Stimulated activated naive CD8-positive, alpha-beta T cell treated with anti-CD3 and anti-CD28 coated beads, Interleukin-15, Interleukin-2, amounts not matched to agents 100 ng/mL and 50 ng/mL, for 24 hours (primary cell): ENCODE measurements around the gene INHBE.

Experiments
- H3K27ac Mint-ChIP-seq: one replicate; pipeline ENCODE4 v1.8.0; 2021; ENCODE audit warnings: mild to moderate bottlenecking, mixed read lengths
- H3K27me3 Mint-ChIP-seq: one replicate; pipeline ENCODE4 v1.8.0; 2021; ENCODE audit warnings: mixed read lengths
- H3K36me3 Mint-ChIP-seq: one replicate; pipeline ENCODE4 v1.8.0; 2021; ENCODE audit warnings: low read depth, mixed read lengths
- H3K4me1 Mint-ChIP-seq: one replicate; pipeline ENCODE4 v1.8.0; 2021; ENCODE audit warnings: low read depth, mixed read lengths
- H3K4me3 Mint-ChIP-seq: one replicate; pipeline ENCODE4 v1.8.0; 2021; ENCODE audit warnings: mild to moderate bottlenecking, mixed read lengths
- H3K9me3 Mint-ChIP-seq: one replicate; pipeline ENCODE4 v1.8.0; 2021; ENCODE audit warnings: mixed read lengths

INHBE gene

DNA sequence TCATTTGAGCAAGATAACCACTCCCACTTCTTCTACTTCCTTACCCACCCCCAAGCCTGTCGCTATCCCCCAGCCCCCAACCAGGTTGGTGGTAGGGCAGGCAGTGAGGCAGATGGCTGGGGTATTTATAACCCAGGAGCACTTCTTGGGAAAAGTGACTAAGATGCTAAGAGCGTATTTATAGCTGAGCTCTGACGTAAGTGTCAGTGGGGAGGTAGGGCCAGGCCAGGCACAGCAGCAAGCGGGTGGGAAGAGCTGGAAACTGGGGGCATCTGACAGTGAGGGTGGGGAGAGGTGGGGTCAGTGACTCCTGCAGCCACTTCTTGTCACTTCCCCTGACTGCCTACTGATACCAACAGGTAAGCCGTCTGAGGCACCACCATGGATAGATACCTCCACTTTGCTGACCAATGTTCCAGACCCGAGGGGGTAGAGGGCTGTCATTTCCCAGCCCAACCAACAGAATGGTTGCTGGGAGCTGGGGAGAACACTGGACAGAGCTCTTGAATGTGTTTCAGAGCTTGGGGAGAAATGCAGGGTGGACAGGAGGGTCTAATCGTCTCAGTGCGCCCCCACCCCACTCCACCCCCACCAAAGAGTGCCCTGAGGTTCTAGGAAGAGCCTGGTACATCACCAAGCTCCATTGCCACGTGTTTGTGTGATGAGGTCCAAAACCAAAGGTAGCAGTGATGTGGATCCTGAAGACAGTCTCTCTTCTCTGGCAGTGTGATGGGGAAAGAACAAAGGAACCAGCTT is 2.7 kb upstream of the INHBE start:
- H3K9me3 Mint-ChIP-seq = no peaks in the 10 kb centered on the region
- H3K27me3 Mint-ChIP-seq = no peaks in the 10 kb centered on the region
- H3K4me1 Mint-ChIP-seq = peaks cover 35% of the 10 kb centered on the region
- H3K36me3 Mint-ChIP-seq = no peaks in the 10 kb centered on the region
- H3K4me3 Mint-ChIP-seq = peak overlapping the region; percentile 28
- peak overlapping the region; percentile 79 for H3K27ac Mint-ChIP-seq

DNA sequence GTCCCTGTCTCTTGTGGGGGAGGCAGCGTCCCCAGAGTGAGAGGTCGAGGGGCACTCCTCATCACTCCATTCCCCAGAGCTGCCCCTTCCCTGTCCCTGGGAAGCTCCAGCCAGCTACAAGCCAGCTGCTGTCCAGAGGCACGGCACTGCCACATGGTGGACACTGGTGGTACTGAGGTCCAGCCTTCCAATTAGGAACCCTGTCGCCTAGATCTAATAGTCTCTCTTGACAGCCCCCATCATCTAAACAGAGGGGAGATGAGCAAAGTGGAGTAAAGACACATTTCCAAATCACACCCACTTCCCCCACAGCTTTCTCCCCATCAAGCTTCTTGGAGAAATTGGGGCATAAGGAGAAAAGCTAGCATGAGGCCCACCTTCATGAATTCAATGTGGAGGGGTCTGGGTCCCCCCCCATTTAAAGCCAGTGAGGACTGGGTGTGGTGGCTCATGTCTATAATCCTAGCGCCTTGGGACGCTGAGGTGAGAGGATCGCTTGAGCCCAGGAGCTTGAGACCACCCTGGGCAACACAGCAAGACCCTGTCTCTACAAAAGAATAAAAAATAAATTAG is 2.1 kb upstream of the INHBE start:
- H3K4me1 Mint-ChIP-seq = peaks cover 41% of the 10 kb centered on the region
- no peaks in the 10 kb centered on the region for H3K9me3 Mint-ChIP-seq
- H3K4me3 Mint-ChIP-seq = peak overlapping the region; percentile 28
- H3K27me3 Mint-ChIP-seq = no peaks in the 10 kb centered on the region
- H3K27ac Mint-ChIP-seq = peak overlapping the region; percentile 79
- H3K36me3 Mint-ChIP-seq = no peaks in the 10 kb centered on the region

DNA sequence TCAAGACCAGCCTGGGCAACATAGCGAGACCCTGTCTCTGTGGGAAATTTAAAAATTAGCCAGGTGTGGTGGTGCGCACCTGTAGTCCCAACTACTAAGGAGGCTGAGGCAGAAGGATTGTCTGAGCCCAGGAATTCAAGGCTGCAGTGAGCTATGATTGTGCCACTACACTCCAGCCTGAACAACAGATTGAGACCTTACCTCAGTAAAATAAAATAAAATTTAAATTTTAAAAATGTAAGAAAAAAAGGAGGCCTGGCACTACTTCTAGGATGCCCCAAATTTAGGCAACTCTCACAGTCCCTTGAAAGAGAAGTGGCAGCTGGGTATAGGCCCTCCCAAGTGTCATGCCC is 918 bp upstream of the INHBE start:
- peak overlapping the region; percentile 83 for H3K4me3 Mint-ChIP-seq
- peak overlapping the region; percentile 84 for H3K27ac Mint-ChIP-seq
- H3K4me1 Mint-ChIP-seq = peaks cover 52% of the 10 kb centered on the region
- no peaks in the 10 kb centered on the region for H3K36me3 Mint-ChIP-seq
- H3K9me3 Mint-ChIP-seq = no peaks in the 10 kb centered on the region
- H3K27me3 Mint-ChIP-seq = no peaks in the 10 kb centered on the region

DNA sequence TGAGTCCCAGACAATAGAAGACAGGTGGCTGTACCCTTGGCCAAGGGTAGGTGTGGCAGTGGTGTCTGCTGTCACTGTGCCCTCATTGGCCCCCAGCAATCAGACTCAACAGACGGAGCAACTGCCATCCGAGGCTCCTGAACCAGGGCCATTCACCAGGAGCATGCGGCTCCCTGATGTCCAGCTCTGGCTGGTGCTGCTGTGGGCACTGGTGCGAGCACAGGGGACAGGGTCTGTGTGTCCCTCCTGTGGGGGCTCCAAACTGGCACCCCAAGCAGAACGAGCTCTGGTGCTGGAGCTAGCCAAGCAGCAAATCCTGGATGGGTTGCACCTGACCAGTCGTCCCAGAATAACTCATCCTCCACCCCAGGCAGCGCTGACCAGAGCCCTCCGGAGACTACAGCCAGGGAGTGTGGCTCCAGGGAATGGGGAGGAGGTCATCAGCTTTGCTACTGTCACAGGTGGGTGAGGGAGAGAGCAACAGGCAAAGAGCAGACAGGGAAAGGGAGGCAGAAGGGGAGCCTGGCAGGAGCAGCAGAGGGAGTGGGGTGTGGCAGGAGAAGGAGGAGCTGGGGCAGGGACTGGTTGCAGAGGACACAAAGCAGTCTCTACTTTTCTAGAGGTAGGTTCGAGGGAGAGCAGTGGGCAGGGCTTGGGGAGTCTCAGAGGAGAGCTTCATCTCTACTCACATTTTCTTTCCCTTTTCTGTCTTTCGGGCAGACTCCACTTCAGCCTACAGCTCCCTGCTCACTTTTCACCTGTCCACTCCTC is 452 bp downstream of the INHBE start:
- H3K4me3 Mint-ChIP-seq = peak overlapping the region; percentile 83
- H3K36me3 Mint-ChIP-seq = no peaks in the 10 kb centered on the region
- no peaks in the 10 kb centered on the region for H3K27me3 Mint-ChIP-seq
- no peaks in the 10 kb centered on the region for H3K9me3 Mint-ChIP-seq
- H3K27ac Mint-ChIP-seq = peak overlapping the region; percentile 84
- peaks cover 61% of the 10 kb centered on the region for H3K4me1 Mint-ChIP-seq

DNA sequence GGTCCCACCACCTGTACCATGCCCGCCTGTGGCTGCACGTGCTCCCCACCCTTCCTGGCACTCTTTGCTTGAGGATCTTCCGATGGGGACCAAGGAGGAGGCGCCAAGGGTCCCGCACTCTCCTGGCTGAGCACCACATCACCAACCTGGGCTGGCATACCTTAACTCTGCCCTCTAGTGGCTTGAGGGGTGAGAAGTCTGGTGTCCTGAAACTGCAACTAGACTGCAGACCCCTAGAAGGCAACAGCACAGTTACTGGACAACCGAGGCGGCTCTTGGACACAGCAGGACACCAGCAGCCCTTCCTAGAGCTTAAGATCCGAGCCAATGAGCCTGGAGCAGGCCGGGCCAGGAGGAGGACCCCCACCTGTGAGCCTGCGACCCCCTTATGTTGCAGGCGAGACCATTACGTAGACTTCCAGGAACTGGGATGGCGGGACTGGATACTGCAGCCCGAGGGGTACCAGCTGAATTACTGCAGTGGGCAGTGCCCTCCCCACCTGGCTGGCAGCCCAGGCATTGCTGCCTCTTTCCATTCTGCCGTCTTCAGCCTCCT is 1.1 kb downstream of the INHBE start:
- Mint-ChIP-seq H3K36me3 (no peaks in the 10 kb centered on the region), H3K4me3 (peak overlapping the region; percentile 83), H3K4me1 (peaks cover 66% of the 10 kb centered on the region), H3K9me3 (no peaks in the 10 kb centered on the region), H3K27me3 (no peaks in the 10 kb centered on the region), H3K27ac (peak overlapping the region; percentile 57)

DNA sequence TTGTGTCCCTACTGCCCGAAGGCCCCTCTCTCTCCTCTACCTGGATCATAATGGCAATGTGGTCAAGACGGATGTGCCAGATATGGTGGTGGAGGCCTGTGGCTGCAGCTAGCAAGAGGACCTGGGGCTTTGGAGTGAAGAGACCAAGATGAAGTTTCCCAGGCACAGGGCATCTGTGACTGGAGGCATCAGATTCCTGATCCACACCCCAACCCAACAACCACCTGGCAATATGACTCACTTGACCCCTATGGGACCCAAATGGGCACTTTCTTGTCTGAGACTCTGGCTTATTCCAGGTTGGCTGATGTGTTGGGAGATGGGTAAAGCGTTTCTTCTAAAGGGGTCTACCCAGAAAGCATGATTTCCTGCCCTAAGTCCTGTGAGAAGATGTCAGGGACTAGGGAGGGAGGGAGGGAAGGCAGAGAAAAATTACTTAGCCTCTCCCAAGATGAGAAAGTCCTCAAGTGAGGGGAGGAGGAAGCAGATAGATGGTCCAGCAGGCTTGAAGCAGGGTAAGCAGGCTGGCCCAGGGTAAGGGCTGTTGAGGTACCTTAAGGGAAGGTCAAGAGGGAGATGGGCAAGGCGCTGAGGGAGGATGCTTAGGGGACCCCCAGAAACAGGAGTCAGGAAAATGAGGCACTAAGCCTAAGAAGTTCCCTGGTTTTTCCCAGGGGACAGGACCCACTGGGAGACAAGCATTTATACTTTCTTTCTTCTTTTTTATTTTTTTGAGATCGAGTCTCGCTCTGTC is 1.8 kb downstream of the INHBE start:
- H3K4me3 Mint-ChIP-seq = no peak overlapping the region
- no peaks in the 10 kb centered on the region for H3K27me3 Mint-ChIP-seq
- H3K4me1 Mint-ChIP-seq = peaks cover 70% of the 10 kb centered on the region
- no peaks in the 10 kb centered on the region for H3K36me3 Mint-ChIP-seq
- H3K27ac Mint-ChIP-seq = no peak overlapping the region
- no peaks in the 10 kb centered on the region for H3K9me3 Mint-ChIP-seq

DNA sequence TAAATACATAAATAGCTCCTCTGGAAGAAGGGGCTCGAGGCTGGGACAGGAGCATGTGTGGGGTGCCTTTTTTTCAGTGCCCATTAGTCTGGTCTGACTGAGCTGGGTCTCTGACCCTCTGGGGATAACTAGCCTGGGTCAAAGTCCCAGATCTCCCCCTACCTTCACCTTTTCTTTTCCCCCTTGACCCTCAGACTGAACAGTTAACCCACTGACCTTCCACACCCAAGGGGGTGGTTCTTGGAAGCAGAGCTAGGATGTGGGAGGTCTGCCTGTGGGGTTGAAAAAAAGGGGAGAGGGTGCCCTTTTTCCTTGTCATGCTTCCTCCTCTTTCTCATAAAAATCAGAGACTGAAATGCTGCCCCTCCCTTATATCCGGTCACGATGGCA is 3.6 kb downstream of the INHBE start:
- H3K9me3 Mint-ChIP-seq = no peaks in the 10 kb centered on the region
- H3K4me1 Mint-ChIP-seq = peaks cover 71% of the 10 kb centered on the region

DNA sequence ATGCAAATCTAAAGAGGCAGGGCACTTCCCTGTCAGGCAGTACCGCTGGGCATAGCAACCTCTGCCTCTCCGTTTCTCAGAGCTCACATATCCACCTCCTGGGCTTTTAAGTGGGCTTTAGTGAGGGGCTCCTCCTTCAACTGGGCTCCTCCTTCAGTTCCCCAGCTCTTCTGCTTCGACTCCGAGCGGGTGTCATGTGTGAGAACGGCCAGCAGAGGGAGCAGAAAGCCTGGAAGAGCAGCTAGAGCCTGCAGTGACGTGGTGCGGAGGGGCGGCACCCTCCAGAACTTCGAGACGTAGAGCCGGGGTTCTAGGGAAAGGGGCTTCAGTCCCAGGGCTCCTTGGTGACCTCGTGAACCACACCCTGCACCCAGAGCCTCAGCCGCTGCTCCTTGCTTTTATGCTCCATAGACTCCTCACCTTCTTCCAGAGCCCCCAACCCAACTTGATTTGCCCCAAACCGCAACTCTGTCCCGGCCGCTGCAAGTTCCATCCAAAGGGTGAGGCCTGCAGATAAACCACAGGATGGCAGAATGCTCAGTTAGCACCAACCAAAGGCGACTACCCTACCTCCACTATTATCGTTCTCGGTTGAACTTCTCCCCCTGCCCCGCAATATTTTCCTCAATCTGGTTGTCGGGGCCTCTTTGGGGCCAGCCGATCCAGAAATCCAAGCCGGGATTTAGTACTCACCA is 4.1 kb downstream of the INHBE start:
- Mint-ChIP-seq H3K9me3 (no peaks in the 10 kb centered on the region), H3K27ac (peak overlapping the region; percentile 91), H3K4me1 (peaks cover 76% of the 10 kb centered on the region), H3K4me3 (peak overlapping the region; percentile 92), H3K27me3 (no peaks in the 10 kb centered on the region), H3K36me3 (no peaks in the 10 kb centered on the region)

More for the DNA sequence above, 3.6 kb downstream of the INHBE start:
- Mint-ChIP-seq H3K27ac (peak overlapping the region; percentile 91), H3K4me3 (peak overlapping the region; percentile 92), H3K27me3 (no peaks in the 10 kb centered on the region), H3K36me3 (no peaks in the 10 kb centered on the region)

DNA sequence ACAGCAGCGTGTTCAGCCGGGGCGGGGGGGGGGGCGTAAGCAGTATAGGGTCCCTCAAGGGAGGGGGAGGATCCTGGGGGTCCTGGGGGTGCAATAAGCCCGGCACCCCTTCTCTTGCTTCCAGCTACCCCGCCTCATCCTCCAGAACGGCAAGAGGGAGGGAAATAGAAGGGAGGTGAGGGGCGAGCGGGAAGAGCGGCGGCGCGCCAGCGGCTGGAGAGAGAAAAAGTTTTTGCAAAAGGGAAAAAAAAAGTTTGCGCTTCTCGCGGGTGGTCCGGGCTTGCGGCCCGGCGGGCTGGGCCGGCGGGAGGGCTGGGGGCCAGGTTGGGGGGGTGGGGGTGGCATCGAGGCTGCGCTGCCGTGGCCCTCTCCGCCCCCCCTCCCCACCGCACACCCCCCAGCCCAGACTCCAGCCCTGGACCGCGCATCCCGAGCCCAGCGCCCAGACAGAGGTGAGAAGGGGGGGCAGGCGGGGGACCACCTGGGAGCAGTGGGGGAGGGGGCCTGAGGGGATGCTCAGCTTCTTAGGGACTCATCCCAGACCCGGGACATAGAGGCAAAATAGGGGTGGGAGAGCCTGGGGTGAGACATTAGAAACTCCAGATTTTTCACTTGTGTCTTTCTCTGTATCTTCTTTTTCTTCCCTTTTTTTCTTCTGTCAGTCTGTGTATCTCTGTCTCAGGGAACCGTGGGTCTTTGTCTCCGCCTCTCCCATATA is 4.8 kb downstream of the INHBE start, which contains the start of gene GLI1:
TSS of gene GLI1 (plus strand) at position 36 of the 718 bp plus-strand sequence. CDS start 3,907 bp downstream, outside the sequence.
- H3K9me3 Mint-ChIP-seq = no peaks in the 10 kb centered on the region
- no peaks in the 10 kb centered on the region for H3K27me3 Mint-ChIP-seq
- no peaks in the 10 kb centered on the region for H3K36me3 Mint-ChIP-seq
- H3K27ac Mint-ChIP-seq = peak within 1 kb of the TSS; percentile 91
- H3K4me1 Mint-ChIP-seq = peaks cover 76% of the 10 kb centered on the region
- peak within 1 kb of the TSS; percentile 92 for H3K4me3 Mint-ChIP-seq

DNA sequence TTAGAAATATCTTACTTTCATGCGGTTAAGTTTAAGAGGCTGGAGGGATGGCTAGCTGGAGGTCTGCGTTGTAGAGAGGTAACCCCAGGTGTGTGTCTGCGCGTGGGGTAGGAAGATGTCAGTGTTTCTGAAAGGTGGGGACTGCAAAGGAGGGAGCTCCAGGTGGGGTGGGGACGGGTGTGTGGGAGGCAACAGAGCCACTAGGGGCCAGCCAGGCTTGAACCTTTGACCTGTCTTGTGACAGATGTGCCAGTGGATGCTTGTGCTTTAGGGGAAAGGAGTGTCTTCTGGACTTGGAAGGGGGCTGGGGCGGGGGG is 5.3 kb downstream of the INHBE start:
- H3K27me3 Mint-ChIP-seq = no peaks in the 10 kb centered on the region
- peak overlapping the region; percentile 63 for H3K27ac Mint-ChIP-seq
- peak overlapping the region; percentile 92 for H3K4me3 Mint-ChIP-seq
- H3K36me3 Mint-ChIP-seq = no peaks in the 10 kb centered on the region
- no peaks in the 10 kb centered on the region for H3K9me3 Mint-ChIP-seq
- peaks cover 77% of the 10 kb centered on the region for H3K4me1 Mint-ChIP-seq

DNA sequence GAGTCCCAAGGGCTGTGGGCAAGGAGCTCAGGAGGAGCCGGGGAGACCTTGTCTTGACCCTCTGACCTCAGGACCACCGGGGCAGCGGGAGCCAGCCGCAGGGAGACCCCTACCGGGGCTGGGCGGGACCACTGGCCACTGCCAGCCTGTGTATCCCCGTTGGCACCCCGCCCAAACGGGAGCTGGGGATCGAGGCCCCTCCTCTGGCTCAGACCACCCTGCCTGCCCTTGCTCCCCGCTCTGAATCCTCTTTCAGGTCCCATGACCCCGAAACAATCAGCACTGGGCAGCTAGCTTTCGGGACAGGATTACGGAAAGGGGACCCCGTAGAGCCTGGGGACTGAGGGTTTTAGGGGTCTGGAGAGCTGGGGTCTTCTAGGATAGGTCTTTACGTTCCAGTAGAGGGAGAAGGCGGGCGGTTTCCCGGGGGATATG is 5.8 kb downstream of the INHBE start:
- no peaks in the 10 kb centered on the region for H3K9me3 Mint-ChIP-seq
- peak overlapping the region; percentile 92 for H3K4me3 Mint-ChIP-seq
- no peaks in the 10 kb centered on the region for H3K27me3 Mint-ChIP-seq
- H3K4me1 Mint-ChIP-seq = peaks cover 74% of the 10 kb centered on the region
- H3K36me3 Mint-ChIP-seq = no peaks in the 10 kb centered on the region
- no peak overlapping the region for H3K27ac Mint-ChIP-seq

DNA sequence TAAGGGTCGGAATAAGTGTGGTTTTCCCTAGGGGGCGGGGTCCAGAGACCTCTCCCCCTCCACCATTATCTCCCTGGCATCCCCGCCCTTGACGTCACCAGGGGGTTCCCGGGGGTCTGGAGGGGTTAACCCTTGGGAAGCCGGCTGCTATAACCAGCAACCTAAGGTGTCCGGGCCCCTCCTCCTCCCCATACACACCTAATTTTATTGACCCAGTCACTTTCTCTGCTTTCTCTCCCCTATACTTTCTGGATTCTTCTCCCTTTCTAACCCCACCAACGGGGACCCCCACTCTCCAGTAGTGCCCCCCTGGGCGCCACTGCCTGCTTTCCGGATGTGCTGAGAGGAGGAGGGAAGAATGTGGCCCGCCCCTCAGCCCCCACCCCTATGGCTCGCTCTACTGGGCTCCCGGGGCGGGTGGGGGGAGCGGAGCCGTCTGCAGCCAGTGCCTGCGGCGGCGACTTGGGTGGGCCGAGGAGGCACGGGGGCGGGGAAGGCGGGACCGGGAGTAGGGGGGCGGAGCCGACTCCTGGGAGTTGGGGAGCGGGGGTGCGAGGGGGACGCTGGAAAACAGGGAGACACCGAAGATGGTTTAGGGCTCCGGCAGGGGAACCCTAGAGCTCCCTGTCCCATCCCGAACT is 6.3 kb downstream of the INHBE start:
- Mint-ChIP-seq H3K4me1 (peaks cover 68% of the 10 kb centered on the region), H3K27ac (no peak overlapping the region), H3K36me3 (no peaks in the 10 kb centered on the region)

DNA sequence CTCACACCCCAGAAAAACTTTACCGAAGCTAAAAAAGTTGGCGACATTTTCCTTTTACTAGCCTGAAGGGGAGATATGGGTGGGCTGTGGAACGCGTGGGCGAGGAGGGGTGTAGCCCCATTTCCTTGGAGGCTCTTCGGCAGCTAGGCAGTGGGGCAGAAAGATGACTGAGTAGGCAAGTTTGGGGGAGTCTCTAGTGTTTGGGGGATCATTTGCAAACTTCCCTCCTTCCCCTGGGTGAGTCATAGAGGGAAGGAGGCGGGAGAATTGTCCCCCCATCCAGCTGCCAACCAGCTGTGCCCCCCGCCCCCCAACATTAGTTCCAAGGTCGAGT is 6.8 kb downstream of the INHBE start:
- Mint-ChIP-seq H3K4me1 (peaks cover 64% of the 10 kb centered on the region), H3K4me3 (peak overlapping the region; percentile 92), H3K36me3 (no peaks in the 10 kb centered on the region), H3K27me3 (no peaks in the 10 kb centered on the region), H3K9me3 (no peaks in the 10 kb centered on the region), H3K27ac (no peak overlapping the region)

More for the DNA sequence above, 6.3 kb downstream of the INHBE start:
- peak overlapping the region; percentile 92 for H3K4me3 Mint-ChIP-seq
- no peaks in the 10 kb centered on the region for H3K27me3 Mint-ChIP-seq
- no peaks in the 10 kb centered on the region for H3K9me3 Mint-ChIP-seq
